Measurements from ENCODE around the gene BPIFB1. TPM values are rescaled to one million over a fixed set of nuclear protein-coding genes. Genes with fewer than 3 reads are reported as not detected.

The BPIFB1 gene
- total and polyA plus RNA-seq, 2 of the 13 experiments (the other 11 are each of a cell fraction or from before 2014, with no cell fraction given), result 0.82 to 4.4 TPM

- no peak for TF ChIP-seq RBAK (CRISPR knock-in tag; IDR thresholded peaks at IDR 0.05)
- TF ChIP-seq ZBTB7A (CRISPR knock-in tag; IDR thresholded peaks at IDR 0.05), result no peak
- TF ChIP-seq, protein P1, sequence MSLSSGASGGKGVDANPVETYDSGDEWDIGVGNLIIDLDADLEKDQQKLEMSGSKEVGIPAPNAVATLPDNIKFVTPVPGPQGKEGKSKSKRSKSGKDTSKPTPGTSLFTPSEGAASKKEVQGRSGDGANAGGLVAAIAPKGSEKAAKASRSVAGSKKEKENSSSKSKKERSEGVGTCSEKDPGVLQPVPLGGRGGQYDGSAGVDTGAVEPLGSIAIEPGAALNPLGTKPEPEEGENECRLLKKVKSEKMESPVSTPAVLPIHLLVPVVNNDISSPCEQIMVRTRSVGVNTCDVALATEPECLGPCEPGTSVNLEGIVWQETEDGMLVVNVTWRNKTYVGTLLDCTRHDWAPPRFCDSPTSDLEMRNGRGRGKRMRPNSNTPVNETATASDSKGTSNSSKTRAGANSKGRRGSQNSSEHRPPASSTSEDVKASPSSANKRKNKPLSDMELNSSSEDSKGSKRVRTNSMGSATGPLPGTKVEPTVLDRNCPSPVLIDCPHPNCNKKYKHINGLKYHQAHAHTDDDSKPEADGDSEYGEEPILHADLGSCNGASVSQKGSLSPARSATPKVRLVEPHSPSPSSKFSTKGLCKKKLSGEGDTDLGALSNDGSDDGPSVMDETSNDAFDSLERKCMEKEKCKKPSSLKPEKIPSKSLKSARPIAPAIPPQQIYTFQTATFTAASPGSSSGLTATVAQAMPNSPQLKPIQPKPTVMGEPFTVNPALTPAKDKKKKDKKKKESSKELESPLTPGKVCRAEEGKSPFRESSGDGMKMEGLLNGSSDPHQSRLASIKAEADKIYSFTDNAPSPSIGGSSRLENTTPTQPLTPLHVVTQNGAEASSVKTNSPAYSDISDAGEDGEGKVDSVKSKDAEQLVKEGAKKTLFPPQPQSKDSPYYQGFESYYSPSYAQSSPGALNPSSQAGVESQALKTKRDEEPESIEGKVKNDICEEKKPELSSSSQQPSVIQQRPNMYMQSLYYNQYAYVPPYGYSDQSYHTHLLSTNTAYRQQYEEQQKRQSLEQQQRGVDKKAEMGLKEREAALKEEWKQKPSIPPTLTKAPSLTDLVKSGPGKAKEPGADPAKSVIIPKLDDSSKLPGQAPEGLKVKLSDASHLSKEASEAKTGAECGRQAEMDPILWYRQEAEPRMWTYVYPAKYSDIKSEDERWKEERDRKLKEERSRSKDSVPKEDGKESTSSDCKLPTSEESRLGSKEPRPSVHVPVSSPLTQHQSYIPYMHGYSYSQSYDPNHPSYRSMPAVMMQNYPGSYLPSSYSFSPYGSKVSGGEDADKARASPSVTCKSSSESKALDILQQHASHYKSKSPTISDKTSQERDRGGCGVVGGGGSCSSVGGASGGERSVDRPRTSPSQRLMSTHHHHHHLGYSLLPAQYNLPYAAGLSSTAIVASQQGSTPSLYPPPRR (CRISPR knock-in tag; IDR thresholded peaks at IDR 0.05; ENCODE audit: borderline replicate concordance), result peak; percentile 45
- peak; percentile 54; the same call in 1 of the 2 replicates for TF ChIP-seq DPF2 (CRISPR knock-in tag; IDR thresholded peaks at IDR 0.05; ENCODE audit: borderline replicate concordance, low read depth)
- no peak for TF ChIP-seq TERF1 (CRISPR knock-in tag; IDR thresholded peaks at IDR 0.05)
- peak; percentile 35; the same call in 1 of the 2 replicates for TF ChIP-seq TARDBP (CRISPR knock-in tag; IDR thresholded peaks at IDR 0.05)
- TF ChIP-seq PRMT3 (CRISPR knock-in tag; IDR thresholded peaks at IDR 0.05; ENCODE audit: borderline replicate concordance, low read depth), result no peak
- peak; percentile 78 for TF ChIP-seq ELF3 (CRISPR knock-in tag; IDR thresholded peaks at IDR 0.05)
- 0 out of 2 replicates have a peak, but pooled peaks have one; percentile 20 for TF ChIP-seq SIX1 (CRISPR knock-in tag; IDR thresholded peaks at IDR 0.05; ENCODE audit: borderline replicate concordance)
- no peak for TF ChIP-seq ZFX (CRISPR knock-in tag; IDR thresholded peaks at IDR 0.05; ENCODE audit: low read depth)
- TF ChIP-seq ZNF567 (CRISPR knock-in tag; IDR thresholded peaks at IDR 0.05; ENCODE audit: borderline replicate concordance), result no peak
- no peak for TF ChIP-seq ATM (IDR thresholded peaks at IDR 0.05; ENCODE audit: borderline replicate concordance)
- TF ChIP-seq HNRNPH1 (optimal IDR thresholded peaks at IDR 0.05; ENCODE audit: low read depth, low read length), result no peak
- TF ChIP-seq, protein P2, sequence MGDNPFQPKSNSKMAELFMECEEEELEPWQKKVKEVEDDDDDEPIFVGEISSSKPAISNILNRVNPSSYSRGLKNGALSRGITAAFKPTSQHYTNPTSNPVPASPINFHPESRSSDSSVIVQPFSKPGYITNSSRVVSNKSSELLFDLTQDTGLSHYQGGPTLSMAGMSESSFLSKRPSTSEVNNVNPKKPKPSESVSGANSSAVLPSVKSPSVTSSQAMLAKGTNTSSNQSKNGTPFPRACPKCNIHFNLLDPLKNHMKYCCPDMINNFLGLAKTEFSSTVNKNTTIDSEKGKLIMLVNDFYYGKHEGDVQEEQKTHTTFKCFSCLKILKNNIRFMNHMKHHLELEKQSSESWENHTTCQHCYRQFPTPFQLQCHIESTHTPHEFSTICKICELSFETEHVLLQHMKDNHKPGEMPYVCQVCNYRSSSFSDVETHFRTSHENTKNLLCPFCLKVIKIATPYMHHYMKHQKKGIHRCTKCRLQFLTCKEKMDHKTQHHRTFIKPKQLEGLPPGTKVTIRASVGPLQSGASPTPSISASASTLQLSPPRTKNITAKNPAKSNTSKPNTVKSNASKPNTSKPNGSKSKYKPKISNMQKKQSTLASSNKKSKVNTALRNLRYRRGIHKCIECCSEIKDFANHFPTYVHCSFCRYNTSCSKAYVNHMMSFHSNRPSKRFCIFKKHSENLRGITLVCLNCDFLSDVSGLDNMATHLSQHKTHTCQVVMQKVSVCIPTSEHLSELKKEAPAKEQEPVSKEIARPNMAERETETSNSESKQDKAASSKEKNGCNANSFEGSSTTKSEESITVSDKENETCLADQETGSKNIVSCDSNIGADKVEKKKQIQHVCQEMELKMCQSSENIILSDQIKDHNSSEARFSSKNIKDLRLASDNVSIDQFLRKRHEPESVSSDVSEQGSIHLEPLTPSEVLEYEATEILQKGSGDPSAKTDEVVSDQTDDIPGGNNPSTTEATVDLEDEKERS (CRISPR knock-in tag; IDR thresholded peaks at IDR 0.05), result no peak
- 0 out of 2 replicates have a peak, but pooled peaks have one; percentile 28 for TF ChIP-seq GATAD1 (CRISPR knock-in tag; IDR thresholded peaks at IDR 0.05)
- TF ChIP-seq, protein P3, sequence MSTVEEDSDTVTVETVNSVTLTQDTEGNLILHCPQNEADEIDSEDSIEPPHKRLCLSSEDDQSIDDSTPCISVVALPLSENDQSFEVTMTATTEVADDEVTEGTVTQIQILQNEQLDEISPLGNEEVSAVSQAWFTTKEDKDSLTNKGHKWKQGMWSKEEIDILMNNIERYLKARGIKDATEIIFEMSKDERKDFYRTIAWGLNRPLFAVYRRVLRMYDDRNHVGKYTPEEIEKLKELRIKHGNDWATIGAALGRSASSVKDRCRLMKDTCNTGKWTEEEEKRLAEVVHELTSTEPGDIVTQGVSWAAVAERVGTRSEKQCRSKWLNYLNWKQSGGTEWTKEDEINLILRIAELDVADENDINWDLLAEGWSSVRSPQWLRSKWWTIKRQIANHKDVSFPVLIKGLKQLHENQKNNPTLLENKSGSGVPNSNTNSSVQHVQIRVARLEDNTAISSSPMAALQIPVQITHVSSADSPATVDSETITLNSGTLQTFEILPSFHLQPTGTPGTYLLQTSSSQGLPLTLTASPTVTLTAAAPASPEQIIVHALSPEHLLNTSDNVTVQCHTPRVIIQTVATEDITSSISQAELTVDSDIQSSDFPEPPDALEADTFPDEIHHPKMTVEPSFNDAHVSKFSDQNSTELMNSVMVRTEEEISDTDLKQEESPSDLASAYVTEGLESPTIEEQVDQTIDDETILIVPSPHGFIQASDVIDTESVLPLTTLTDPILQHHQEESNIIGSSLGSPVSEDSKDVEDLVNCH (CRISPR knock-in tag; IDR thresholded peaks at IDR 0.05), result no peak
- TF ChIP-seq ZNF253 (CRISPR knock-in tag; IDR thresholded peaks at IDR 0.05; ENCODE audit: borderline replicate concordance), result no peak
Measured at GRCh38 chr20:33272155-33272873, 10.7 kb upstream of the BPIFB1 start (continued).

All from HepG2 (cell line).